G401 (cell line): ENCODE measurements around the gene PCSK4. TPM values are rescaled to one million over a fixed set of nuclear protein-coding genes. Genes with fewer than 3 reads are reported as not detected.
"Not testable (repeated sequence)": the region's sequence is repeated elsewhere in the genome, so short reads cannot be mapped to it uniquely, and the experiment has no call there.

Experiments
- DNase-seq: peaks from one replicate; pipeline ENCODE4 v3.0.0-alpha.2; 2015; ENCODE audit warnings: low spot score
- in situ Hi-C: cut with HindIII; loops from 2 replicates; pipeline ENCODE4 v1.10.0; 2016; ENCODE audit warnings: low sequenced_read_pairs, mixed read lengths
- total RNA-seq: library from RNA; depleted of rRNA; stranded (reverse); fragments of >200 nt; shearing (Covaris generic); gene quantifications from 2 replicates; pipeline ENCODE4 v1.2.3, GENCODE V29; 2014; rRNA removed

The PCSK4 gene
- 1.8 and 9.2 TPM in 2 replicates for total RNA-seq

GRCh38 chr19:1490311-1491113 lies at the start of gene PCSK4:
PCSK4 (minus strand) TSS chr19:1490350; CDS start chr19:1490346, 4 bp downstream.
- in situ Hi-C loops = no loop called here

GRCh38 chr19:1539749-1540148 lies 49.6 kb upstream of the PCSK4 start:
- DNase-seq, in situ Hi-C loops: not testable (repeated sequence)

More at GRCh38 chr19:1490311-1491113, at the start of gene PCSK4:
- peak; percentile 100 for DNase-seq

- no peak for DNase-seq
- in situ Hi-C loops = no loop called here
Measured at GRCh38 chr19:1538978-1539377, 48.8 kb upstream of the PCSK4 start.

GRCh38 chr19:1535699-1536098 lies 45.5 kb upstream of the PCSK4 start:
- DNase-seq, in situ Hi-C loops: not testable (repeated sequence)

- in situ Hi-C loops = no loop called here
- no peak for DNase-seq
Measured at GRCh38 chr19:1534972-1535371, 44.8 kb upstream of the PCSK4 start.

- no peak for DNase-seq
- in situ Hi-C loops = no loop called here
Measured at GRCh38 chr19:1533510-1534150, 43.5 kb upstream of the PCSK4 start.

- in situ Hi-C loops = no loop called here
- DNase-seq = no peak
Measured at GRCh38 chr19:1532003-1532402, 41.9 kb upstream of the PCSK4 start.

- in situ Hi-C loops = no loop called here
Measured at GRCh38 chr19:1531587-1531986, 41.4 kb upstream of the PCSK4 start.

GRCh38 chr19:1530856-1531255 lies 40.7 kb upstream of the PCSK4 start:
- in situ Hi-C loops = not testable (repeated sequence)

More at GRCh38 chr19:1531587-1531986, 41.4 kb upstream of the PCSK4 start:
- DNase-seq = no peak

GRCh38 chr19:1529430-1529816 lies 39.3 kb upstream of the PCSK4 start:
- no peak for DNase-seq
- in situ Hi-C loops = no loop called here

More at GRCh38 chr19:1530856-1531255, 40.7 kb upstream of the PCSK4 start:
- DNase-seq = not testable (repeated sequence)

- no peak for DNase-seq
- in situ Hi-C loops = no loop called here
Measured at GRCh38 chr19:1528596-1529429, 38.7 kb upstream of the PCSK4 start.

- DNase-seq = no peak
Measured at GRCh38 chr19:1527650-1528309, 37.6 kb upstream of the PCSK4 start.

GRCh38 chr19:1526979-1527649 lies 37.0 kb upstream of the PCSK4 start:
- no peak for DNase-seq
- in situ Hi-C loops = no loop called here

More at GRCh38 chr19:1527650-1528309, 37.6 kb upstream of the PCSK4 start:
- in situ Hi-C loops = no loop called here

- in situ Hi-C loops = no loop called here
Measured at GRCh38 chr19:1526066-1526778, 36.1 kb upstream of the PCSK4 start.

GRCh38 chr19:1525343-1525742 lies 35.2 kb upstream of the PCSK4 start:
- in situ Hi-C loops = no loop called here

More at GRCh38 chr19:1526066-1526778, 36.1 kb upstream of the PCSK4 start:
- no peak for DNase-seq

GRCh38 chr19:1524972-1525325 lies 34.8 kb upstream of the PCSK4 start:
- DNase-seq = peak; percentile 42
- in situ Hi-C loops = no loop called here

More at GRCh38 chr19:1525343-1525742, 35.2 kb upstream of the PCSK4 start:
- DNase-seq = no peak

- in situ Hi-C loops = no loop called here
- no peak for DNase-seq
Measured at GRCh38 chr19:1524287-1524971, 34.3 kb upstream of the PCSK4 start.
